SK-N-SH (cell line): ENCODE measurements around the gene MCTP1. TPM values are rescaled to one million over a fixed set of nuclear protein-coding genes. Genes with fewer than 3 reads are reported as not detected.

ENCODE experiments used
- CTCF ChIA-PET: fragments of 300-600, 350-600 bp; formaldehyde crosslinking; extraction: SDS; loops from one replicate; lab custom pipeline; 2021; lab: Yijun Ruan, JAX
- POLR2A ChIA-PET: fragments of 350-600 bp; sonication (Branson Sonifier 250); formaldehyde crosslinking; extraction: SDS; loops from one replicate; lab custom pipeline; 2020; ENCODE audit warnings: antibody characterized with exemption, inconsistent platforms; lab: Yijun Ruan, JAX
- DNase-seq: peaks from one replicate; pipeline ENCODE4 v3.0.0; 2012
- H2AFZ ChIP-seq: fragments of 200-600 bp; sonication (generic); 2 replicates; pipeline ENCODE4 v1.8.1; 2016; ENCODE audit warnings: antibody characterized with exemption, mild to moderate bottlenecking, low read depth
- H3F3A ChIP-seq: fragments of 200-600 bp; sonication (generic); replicated peaks from 2 replicates; pipeline ENCODE3; 2016; ENCODE audit warnings: antibody characterized with exemption, mild to moderate bottlenecking; ENCODE audit not compliant: insufficient read depth
- H3K27ac ChIP-seq, 2 experiments: fragments of 200-500 bp in 1 of 2; fragments of 200-600 bp in 1 of 2; sonication (Bioruptor generic) in 1 of 2; sonication (generic), shearing (Covaris generic) in 1 of 2; 2 replicates each; pipeline versions ENCODE4 v1.5.1 to v1.6.1; 2014 to 2016; ENCODE audit warnings: low read depth in 2 of 2, inconsistent platforms in 1 of 2, low read length in 1 of 2, mild to moderate bottlenecking in 1 of 2, mixed read lengths in 1 of 2
- H3K27me3 ChIP-seq: fragments of 200-600 bp; sonication (generic), shearing (Covaris generic); 2 replicates; pipeline ENCODE4 v1.6.1; 2016; ENCODE audit warnings: mixed run types; ENCODE audit not compliant: insufficient read depth
- H3K36me3 ChIP-seq, 2 experiments: fragments of 200-500 bp in 1 of 2; fragments of 200-600 bp in 1 of 2; sonication (Bioruptor generic) in 1 of 2; sonication (generic) in 1 of 2; replicated peaks in 1 of 2; 2 replicates each; pipeline versions ENCODE3 to v1.5.1; 2014 to 2016; ENCODE audit warnings: low read length in 1 of 2, mild to moderate bottlenecking in 1 of 2; ENCODE audit not compliant: insufficient read depth in 2 of 2, control insufficient read depth in 1 of 2
- H3K4me1 ChIP-seq, 2 experiments: fragments of 200-500 bp in 1 of 2; fragments of 200-600 bp in 1 of 2; sonication (Bioruptor generic) in 1 of 2; sonication (generic), shearing (Covaris generic) in 1 of 2; 2 replicates each; pipeline versions ENCODE4 v1.5.1 to v1.6.1; 2014 to 2016; ENCODE audit warnings: low read depth in 1 of 2, low read length in 1 of 2, mixed run types in 1 of 2; ENCODE audit not compliant: insufficient read depth in 2 of 2, control insufficient read depth in 1 of 2
- H3K4me2 ChIP-seq: fragments of 200-600 bp; sonication (generic), shearing (Covaris generic); 2 replicates; pipeline ENCODE4 v1.6.1; 2017; ENCODE audit warnings: mixed run types
- H3K4me3 ChIP-seq, 2 experiments: fragments of 200-500 bp in 1 of 2; fragments of 200-600 bp in 1 of 2; sonication (Bioruptor generic) in 1 of 2; sonication (generic), shearing (Covaris generic) in 1 of 2; 2 replicates each; pipeline versions ENCODE4 v1.5.1 to v1.8.1; 2014 to 2016; ENCODE audit warnings: low read depth in 2 of 2, inconsistent platforms in 1 of 2, low read length in 1 of 2, mild to moderate bottlenecking in 1 of 2, mixed read lengths in 1 of 2, moderate library complexity in 1 of 2
- H3K79me2 ChIP-seq: fragments of 200-600 bp; sonication (generic); 2 replicates; pipeline ENCODE4 v1.8.1; 2017; ENCODE audit warnings: mild to moderate bottlenecking; ENCODE audit not compliant: insufficient read depth
- H3K9ac ChIP-seq: fragments of 200-600 bp; sonication (generic); 2 replicates; pipeline ENCODE4 v1.6.1; 2017; ENCODE audit warnings: mixed run types
- H3K9me2 ChIP-seq: fragments of 200-600 bp; sonication (generic); 2 replicates; pipeline ENCODE4 v1.6.1; 2017; ENCODE audit warnings: mixed run types
- H3K9me3 ChIP-seq: fragments of 200-600 bp; sonication (generic); 2 replicates; pipeline ENCODE4 v1.6.1; 2017; ENCODE audit warnings: mixed run types, mild to moderate bottlenecking, moderate library complexity
- H4K20me1 ChIP-seq: fragments of 200-600 bp; sonication (generic); 2 replicates; pipeline ENCODE4 v1.6.1; 2017; ENCODE audit warnings: mild to moderate bottlenecking, mixed run types; ENCODE audit not compliant: insufficient read depth
- EP300 ChIP-seq, 2 experiments: IDR thresholded peaks; 2 replicates each; pipeline versions ENCODE4 v1.4.0 to v1.6.1; 2012; ENCODE audit warnings: borderline replicate concordance in 1 of 2, low read depth in 1 of 2, low read length in 1 of 2
- FOSL2 ChIP-seq: IDR thresholded peaks from 2 replicates; pipeline ENCODE4 v1.4.0; 2012; ENCODE audit warnings: low read depth, mild to moderate bottlenecking, moderate library complexity, borderline replicate concordance
- FOXJ3 ChIP-seq: sonication (generic); formaldehyde crosslinking; IDR thresholded peaks from 2 replicates; pipeline ENCODE4 v1.5.1; 2020; ENCODE audit warnings: mild to moderate bottlenecking, missing genetic modification reagents
- FOXM1 ChIP-seq: IDR thresholded peaks from 2 replicates; pipeline ENCODE4 v1.4.0; 2012; ENCODE audit warnings: low read depth, mild to moderate bottlenecking
- JUND ChIP-seq: IDR thresholded peaks from 2 replicates; pipeline ENCODE4 v1.4.0; 2012
- MXI1 ChIP-seq: IDR thresholded peaks from 2 replicates; pipeline ENCODE4 v1.6.1; 2012; ENCODE audit warnings: mild to moderate bottlenecking, low read depth, low read length, improper control_type of control experiment
- NRF1 ChIP-seq: IDR thresholded peaks from 2 replicates; pipeline ENCODE4 v1.6.1; 2012; ENCODE audit warnings: low read depth, mild to moderate bottlenecking, low read length
- POLR2AphosphoS5 ChIP-seq: IDR thresholded peaks from 2 replicates; pipeline ENCODE4 v1.6.1; 2012; ENCODE audit warnings: low read depth, low read length
- RAD21 ChIP-seq: IDR thresholded peaks from 2 replicates; pipeline ENCODE4 v1.6.1; 2012; ENCODE audit warnings: mild to moderate bottlenecking, low read length
- RCOR1 ChIP-seq: fragments of 150-350 bp; IDR thresholded peaks from 2 replicates; pipeline ENCODE4 v1.6.1; 2017; ENCODE audit warnings: antibody characterized with exemption, low read length
- RFX5 ChIP-seq: IDR thresholded peaks from 2 replicates; pipeline ENCODE4 v1.6.1; 2012; ENCODE audit warnings: mild to moderate bottlenecking, improper control_type of control experiment, low read length
- RXRA ChIP-seq: IDR thresholded peaks from 2 replicates; pipeline ENCODE4 v1.4.0; 2012; ENCODE audit warnings: low read depth, mild to moderate bottlenecking, borderline replicate concordance
- SIN3A ChIP-seq: IDR thresholded peaks from 2 replicates; pipeline ENCODE4 v1.6.1; 2012; ENCODE audit warnings: low read depth, mild to moderate bottlenecking, low read length, moderate library complexity, borderline replicate concordance
- SMC3 ChIP-seq: IDR thresholded peaks from 2 replicates; pipeline ENCODE4 v1.6.1; 2012; ENCODE audit warnings: low read depth, low read length, improper control_type of control experiment
- TCF12 ChIP-seq: IDR thresholded peaks from 2 replicates; pipeline ENCODE4 v1.4.0; 2012
- WGBS: methylation state at CpG from one replicate; pipeline ENCODE4 v1.1.6; 2017; ENCODE audit warnings: low lambda C conversion rate; 5-methylcytosine and 5-hydroxymethylcytosine counted together
- polyA plus RNA-seq, 3 experiments: library from polyadenylated mRNA; depleted of rRNA; stranded (reverse); fragments of >200 nt; gene quantifications; 2 replicates each; pipeline ENCODE4 v1.2.3, GENCODE V29; 2012
- TF ChIP-seq, protein P1 (sequence below): IDR thresholded peaks from 2 replicates; pipeline ENCODE4 v1.4.0; 2012; ENCODE audit warnings: low read depth, borderline replicate concordance
- TF ChIP-seq, protein P2 (sequence below): IDR thresholded peaks from 2 replicates; pipeline ENCODE4 v1.6.1; 2012; ENCODE audit warnings: mild to moderate bottlenecking, low read depth, low read length, moderate library complexity
- TF ChIP-seq, protein P3 (sequence below): fragments of 150-350 bp; IDR thresholded peaks from 2 replicates; pipeline ENCODE4 v1.6.1; 2017; ENCODE audit warnings: antibody characterized with exemption, low read length, low read depth, borderline replicate concordance
- TF ChIP-seq, protein P4 (sequence below): IDR thresholded peaks from 2 replicates; pipeline ENCODE4 v1.4.0; 2012; ENCODE audit warnings: low read depth, borderline replicate concordance
- TF ChIP-seq, protein P5 (sequence below): IDR thresholded peaks from 2 replicates; pipeline ENCODE4; 2012

MCTP1 gene
- polyA plus RNA-seq, 1 of the 3 experiments (the other 2 are of a cell fraction) = 0.53 TPM

DNA sequence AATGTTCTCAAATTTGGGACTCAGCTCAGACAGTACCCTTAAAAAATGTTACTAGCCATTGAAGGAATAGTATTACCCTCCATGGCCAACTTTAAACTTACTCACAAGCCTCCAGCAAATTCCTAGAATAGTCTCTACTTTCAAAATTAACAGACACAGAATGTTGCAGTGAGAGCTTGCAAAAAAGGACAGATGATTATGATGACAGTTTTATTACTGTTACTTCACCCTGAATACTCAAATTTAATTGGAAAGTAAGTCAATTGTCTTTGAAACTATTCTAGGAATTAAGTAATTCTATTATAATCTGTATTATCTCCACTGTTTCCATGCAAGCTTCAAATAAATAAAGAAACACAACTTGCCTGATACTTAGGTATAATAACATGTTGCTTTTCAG is 378.1 kb downstream of the MCTP1 start:
- H3K9ac ChIP-seq = no peak overlapping the region
- POLR2A ChIA-PET = no interaction called here
- CTCF ChIA-PET = interaction anchor here (1.6 kb wide), 1 partner anchor 13 kb away, joined by 8 read pairs; no protein-coding TSS in a partner anchor

DNA sequence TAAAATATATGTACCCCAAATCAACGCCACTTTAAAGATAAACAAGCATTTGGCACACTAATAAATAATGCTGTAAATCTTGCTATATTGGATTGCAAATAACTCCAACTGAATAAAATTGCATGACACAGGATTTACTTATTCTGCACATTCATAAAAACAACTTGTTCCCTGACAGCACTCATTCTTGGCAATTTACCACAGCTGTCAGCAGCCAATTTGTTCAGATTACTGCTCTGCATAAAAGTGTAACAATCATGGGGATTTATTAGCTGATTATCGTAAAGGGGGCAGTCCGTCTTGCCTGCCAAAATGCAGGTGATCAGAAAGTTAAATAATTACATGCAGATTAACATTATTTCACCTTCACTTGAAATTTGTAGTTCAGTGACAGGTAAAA is 381.2 kb downstream of the MCTP1 start:
- Histone ChIP-seq H4K20me1 (no peaks in the 10 kb centered on the region), H3K79me2 (no peaks in the 10 kb centered on the region), H3K9ac (no peak overlapping the region), H3K4me1 (no peaks in the 10 kb centered on the region; a peak in 1 of 4 replicates), H2AFZ (no peak overlapping the region), H3K9me2 (no peaks in the 10 kb centered on the region), H3F3A (peaks cover 3% of the 10 kb centered on the region), H3K4me2 (no peak overlapping the region), H3K9me3 (no peaks in the 10 kb centered on the region), H3K27ac (no peak overlapping the region), H3K4me3 (no peak overlapping the region), H3K36me3 (no peaks in the 10 kb centered on the region), H3K27me3 (no peaks in the 10 kb centered on the region)
- POLR2A ChIA-PET = no interaction called here
- DNase-seq = no peak
- TF ChIP-seq RAD21 = no peak
- TF ChIP-seq, protein P1, sequence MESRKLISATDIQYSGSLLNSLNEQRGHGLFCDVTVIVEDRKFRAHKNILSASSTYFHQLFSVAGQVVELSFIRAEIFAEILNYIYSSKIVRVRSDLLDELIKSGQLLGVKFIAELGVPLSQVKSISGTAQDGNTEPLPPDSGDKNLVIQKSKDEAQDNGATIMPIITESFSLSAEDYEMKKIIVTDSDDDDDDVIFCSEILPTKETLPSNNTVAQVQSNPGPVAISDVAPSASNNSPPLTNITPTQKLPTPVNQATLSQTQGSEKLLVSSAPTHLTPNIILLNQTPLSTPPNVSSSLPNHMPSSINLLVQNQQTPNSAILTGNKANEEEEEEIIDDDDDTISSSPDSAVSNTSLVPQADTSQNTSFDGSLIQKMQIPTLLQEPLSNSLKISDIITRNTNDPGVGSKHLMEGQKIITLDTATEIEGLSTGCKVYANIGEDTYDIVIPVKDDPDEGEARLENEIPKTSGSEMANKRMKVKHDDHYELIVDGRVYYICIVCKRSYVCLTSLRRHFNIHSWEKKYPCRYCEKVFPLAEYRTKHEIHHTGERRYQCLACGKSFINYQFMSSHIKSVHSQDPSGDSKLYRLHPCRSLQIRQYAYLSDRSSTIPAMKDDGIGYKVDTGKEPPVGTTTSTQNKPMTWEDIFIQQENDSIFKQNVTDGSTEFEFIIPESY = no peak
- TF ChIP-seq MXI1 = no peak
- TF ChIP-seq POLR2AphosphoS5 = no peak
- TF ChIP-seq RXRA = no peak
- no peak for TF ChIP-seq FOXJ3 (CRISPR knock-in tag)
- no peak for TF ChIP-seq RFX5
- TF ChIP-seq NRF1 = no peak
- TF ChIP-seq FOXM1 = no peak
- no peak for TF ChIP-seq SMC3
- TF ChIP-seq RCOR1 = no peak
- TF ChIP-seq, protein P2, sequence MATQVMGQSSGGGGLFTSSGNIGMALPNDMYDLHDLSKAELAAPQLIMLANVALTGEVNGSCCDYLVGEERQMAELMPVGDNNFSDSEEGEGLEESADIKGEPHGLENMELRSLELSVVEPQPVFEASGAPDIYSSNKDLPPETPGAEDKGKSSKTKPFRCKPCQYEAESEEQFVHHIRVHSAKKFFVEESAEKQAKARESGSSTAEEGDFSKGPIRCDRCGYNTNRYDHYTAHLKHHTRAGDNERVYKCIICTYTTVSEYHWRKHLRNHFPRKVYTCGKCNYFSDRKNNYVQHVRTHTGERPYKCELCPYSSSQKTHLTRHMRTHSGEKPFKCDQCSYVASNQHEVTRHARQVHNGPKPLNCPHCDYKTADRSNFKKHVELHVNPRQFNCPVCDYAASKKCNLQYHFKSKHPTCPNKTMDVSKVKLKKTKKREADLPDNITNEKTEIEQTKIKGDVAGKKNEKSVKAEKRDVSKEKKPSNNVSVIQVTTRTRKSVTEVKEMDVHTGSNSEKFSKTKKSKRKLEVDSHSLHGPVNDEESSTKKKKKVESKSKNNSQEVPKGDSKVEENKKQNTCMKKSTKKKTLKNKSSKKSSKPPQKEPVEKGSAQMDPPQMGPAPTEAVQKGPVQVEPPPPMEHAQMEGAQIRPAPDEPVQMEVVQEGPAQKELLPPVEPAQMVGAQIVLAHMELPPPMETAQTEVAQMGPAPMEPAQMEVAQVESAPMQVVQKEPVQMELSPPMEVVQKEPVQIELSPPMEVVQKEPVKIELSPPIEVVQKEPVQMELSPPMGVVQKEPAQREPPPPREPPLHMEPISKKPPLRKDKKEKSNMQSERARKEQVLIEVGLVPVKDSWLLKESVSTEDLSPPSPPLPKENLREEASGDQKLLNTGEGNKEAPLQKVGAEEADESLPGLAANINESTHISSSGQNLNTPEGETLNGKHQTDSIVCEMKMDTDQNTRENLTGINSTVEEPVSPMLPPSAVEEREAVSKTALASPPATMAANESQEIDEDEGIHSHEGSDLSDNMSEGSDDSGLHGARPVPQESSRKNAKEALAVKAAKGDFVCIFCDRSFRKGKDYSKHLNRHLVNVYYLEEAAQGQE = no peak
- TF ChIP-seq, protein P3, sequence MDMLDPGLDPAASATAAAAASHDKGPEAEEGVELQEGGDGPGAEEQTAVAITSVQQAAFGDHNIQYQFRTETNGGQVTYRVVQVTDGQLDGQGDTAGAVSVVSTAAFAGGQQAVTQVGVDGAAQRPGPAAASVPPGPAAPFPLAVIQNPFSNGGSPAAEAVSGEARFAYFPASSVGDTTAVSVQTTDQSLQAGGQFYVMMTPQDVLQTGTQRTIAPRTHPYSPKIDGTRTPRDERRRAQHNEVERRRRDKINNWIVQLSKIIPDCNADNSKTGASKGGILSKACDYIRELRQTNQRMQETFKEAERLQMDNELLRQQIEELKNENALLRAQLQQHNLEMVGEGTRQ = no peak
- TF ChIP-seq, protein P4, sequence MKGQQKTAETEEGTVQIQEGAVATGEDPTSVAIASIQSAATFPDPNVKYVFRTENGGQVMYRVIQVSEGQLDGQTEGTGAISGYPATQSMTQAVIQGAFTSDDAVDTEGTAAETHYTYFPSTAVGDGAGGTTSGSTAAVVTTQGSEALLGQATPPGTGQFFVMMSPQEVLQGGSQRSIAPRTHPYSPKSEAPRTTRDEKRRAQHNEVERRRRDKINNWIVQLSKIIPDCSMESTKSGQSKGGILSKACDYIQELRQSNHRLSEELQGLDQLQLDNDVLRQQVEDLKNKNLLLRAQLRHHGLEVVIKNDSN = no peak
- TF ChIP-seq SIN3A = no peak
- no peak for TF ChIP-seq TCF12
- TF ChIP-seq, protein P5, sequence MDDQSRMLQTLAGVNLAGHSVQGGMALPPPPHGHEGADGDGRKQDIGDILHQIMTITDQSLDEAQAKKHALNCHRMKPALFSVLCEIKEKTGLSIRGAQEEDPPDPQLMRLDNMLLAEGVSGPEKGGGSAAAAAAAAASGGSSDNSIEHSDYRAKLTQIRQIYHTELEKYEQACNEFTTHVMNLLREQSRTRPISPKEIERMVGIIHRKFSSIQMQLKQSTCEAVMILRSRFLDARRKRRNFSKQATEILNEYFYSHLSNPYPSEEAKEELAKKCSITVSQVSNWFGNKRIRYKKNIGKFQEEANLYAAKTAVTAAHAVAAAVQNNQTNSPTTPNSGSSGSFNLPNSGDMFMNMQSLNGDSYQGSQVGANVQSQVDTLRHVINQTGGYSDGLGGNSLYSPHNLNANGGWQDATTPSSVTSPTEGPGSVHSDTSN = no peak
- TF ChIP-seq FOSL2 = no peak
- TF ChIP-seq JUND = no peak
- CTCF ChIA-PET = no interaction called here
- 52% methylated on average over 3 of the region's 3 CpGs for WGBS

More for the DNA sequence above, 378.1 kb downstream of the MCTP1 start:
- no peaks in the 10 kb centered on the region for H3K27me3 ChIP-seq
- H3K9me3 ChIP-seq = no peaks in the 10 kb centered on the region
- H3F3A ChIP-seq = peaks cover 3% of the 10 kb centered on the region
- no peak for DNase-seq
- no peak overlapping the region for H3K27ac ChIP-seq
- no peak overlapping the region for H2AFZ ChIP-seq
- H3K4me2 ChIP-seq = no peak overlapping the region
- no peaks in the 10 kb centered on the region; a peak in 1 of 4 replicates for H3K4me1 ChIP-seq
- H3K4me3 ChIP-seq = no peak overlapping the region
- no peaks in the 10 kb centered on the region for H4K20me1 ChIP-seq
- H3K36me3 ChIP-seq = no peaks in the 10 kb centered on the region
- no peaks in the 10 kb centered on the region for H3K9me2 ChIP-seq
- no peak for TF ChIP-seq EP300 (IDR thresholded peaks at IDR 0.05; ENCODE audit: borderline replicate concordance in 1 of 2, low read depth in 1 of 2, low read length in 1 of 2)
- no peak for TF ChIP-seq RFX5
- TF ChIP-seq FOXM1 = no peak
- H3K79me2 ChIP-seq = no peaks in the 10 kb centered on the region
